Mesenteric fat pad (tissue), 1 donor: ENCODE measurements around the gene ATP9A. TPM values are rescaled to one million over a fixed set of nuclear protein-coding genes. Genes with fewer than 3 reads are reported as not detected.
"Not testable (repeated sequence)": the region's sequence is repeated elsewhere in the genome, so short reads cannot be mapped to it uniquely, and the experiment has no call there.

Experiments used
- DNase-seq: peaks from one replicate; pipeline ENCODE4 v3.0.0-alpha.2; 2020; ENCODE audit warnings: low spot score
- total RNA-seq: library from RNA; stranded (reverse); fragmentation: NEBNext Ultra II Directional; extraction: Animal tissue kit (Norgen Biotek cat#: 25700); gene quantifications from one replicate; pipeline ENCODE4 v1.2.1, GENCODE V29; 2021
- donor health status: DM: yes; HTN: yes; CAD: no.

Gene ATP9A
- total RNA-seq, 1 donor from 2014 or later, result 109 TPM

DNA sequence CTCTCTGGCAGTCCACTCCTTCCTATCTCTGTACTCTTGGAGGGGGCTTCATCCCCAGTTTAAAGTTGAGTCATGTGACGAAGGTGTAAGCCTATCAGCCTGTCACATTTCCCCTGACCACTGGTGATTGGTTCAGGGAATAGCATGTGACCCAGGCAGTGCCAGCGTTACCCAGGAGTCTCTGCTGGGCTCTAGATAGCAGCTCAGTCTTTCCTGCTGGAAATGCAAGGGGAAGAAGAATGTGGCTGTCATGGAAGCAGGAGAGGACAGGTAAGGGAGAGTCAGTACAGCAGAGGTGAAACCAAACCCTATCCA, 190.1 kb downstream of the ATP9A start:
- DNase-seq, result no peak

DNA sequence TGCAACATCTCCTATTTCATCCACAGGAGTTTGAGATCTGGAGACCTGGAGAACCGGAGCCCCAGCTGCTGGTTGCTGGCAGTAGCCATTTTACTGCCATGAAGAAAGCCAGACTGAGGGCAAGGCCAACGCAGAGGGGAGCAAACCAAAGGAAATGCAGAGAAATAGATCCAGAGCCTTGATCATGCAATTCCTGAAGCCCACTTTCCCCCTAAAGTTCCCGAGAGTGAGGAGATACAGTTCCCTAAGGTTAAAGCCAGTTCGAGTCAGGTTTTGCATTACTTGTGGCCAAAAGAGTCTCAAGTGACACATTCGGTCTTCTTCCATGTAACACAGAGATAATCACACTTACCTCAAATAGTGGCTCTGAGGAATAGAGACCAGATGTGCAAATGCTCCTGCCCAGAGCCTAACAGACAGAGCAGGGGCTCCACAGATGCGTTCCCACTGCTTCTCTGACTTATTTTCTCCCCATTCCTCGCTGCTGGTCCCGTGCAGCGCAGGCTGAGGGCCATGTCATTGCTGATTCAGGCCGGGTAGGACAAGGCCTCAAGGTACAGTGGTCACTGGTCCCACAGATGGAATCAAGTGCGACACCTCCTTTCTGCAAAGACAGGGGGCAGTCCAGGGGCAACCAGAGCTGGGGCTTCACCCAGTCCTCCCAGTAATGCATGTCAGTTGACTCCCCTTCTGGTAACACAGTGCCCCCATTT, 190.6 kb downstream of the ATP9A start:
- DNase-seq, result no peak

DNA sequence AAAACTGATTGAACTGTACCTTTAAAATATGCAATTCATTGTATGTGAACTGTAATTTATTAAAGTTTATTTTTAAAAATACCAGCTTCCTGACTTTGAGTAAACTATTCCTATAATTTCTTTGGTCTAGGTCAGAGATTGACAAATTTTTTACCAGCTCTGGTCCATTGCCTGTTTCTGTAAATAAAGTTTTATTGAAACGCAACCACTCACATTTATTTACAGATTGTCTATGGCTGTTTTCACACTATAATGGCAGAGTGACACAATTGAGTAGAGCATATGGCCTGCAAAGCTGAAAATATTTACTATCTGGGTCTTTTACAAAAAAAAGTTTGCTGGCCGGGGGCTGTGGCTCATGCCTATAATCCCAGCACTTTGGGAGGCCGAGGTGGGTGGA, 192.7 kb downstream of the ATP9A start:
- DNase-seq, result no peak

DNA sequence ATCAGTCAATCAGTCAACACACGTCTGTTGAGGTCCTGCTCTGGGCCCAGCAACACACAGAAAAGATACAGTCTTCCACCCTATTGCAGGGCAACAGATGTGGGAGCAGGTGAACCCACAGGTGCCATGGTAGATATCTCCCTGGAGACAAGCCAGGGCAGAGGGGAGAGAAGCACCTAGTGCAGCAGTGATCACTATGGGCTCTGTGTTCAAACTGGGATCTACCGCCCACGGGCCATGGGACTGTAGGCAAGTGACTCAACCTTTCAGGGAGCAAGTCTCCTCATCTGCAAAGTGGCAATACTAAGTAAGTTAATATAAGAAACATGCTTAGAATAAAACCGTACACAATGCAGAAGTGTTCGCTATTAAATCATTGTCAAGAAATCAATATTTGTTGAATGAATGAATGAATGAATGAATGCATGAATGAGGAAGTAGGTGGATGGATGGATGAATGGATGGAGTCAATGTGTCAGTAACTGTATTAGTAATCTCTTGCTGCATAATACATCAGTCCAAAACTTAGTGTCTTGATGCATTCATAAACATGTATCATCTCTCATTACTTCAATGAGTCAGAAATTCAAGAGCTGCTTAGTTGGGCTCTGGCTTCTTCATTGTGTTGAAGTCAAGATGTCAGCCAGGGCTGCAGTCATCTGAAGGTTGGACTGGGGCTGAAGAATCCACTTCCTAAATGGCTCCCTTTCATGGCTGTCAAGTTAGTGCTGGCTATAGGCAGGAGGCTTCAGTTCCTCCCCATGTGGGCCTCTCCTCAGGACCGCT, 193.7 kb downstream of the ATP9A start:
- DNase-seq, result no peak

DNA sequence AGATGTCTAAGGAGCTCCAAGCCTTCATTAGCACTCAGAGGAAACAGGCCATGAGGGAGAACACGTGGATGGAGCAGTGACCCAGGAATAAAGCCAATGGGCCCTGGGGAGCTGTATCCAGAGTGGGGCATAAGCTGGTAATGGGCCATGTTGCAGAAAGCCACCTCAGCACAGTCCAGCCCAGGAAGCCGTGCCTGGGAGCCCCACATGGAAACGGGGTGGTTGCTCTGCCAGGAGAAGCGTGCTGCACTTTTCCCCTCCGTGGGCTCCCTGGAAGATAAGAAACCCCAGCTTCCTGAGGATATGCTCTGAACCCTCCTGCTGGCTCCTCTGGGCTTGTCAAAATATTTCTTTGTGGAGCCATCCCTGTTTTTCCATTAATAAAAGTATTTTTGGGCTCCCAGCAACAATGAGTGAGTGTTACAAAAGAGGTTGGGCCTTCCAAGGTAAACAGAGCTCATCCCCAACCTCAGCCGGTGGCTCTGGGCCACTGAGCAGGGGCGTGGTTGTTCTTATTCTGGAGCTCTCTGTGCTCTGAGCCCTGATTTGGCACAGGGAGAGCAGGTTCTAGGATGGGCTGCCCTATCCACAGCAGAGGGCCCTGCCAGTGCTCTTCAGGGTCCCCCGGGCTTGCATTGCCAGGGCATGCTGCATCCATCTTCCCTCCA, 194.5 kb downstream of the ATP9A start:
- DNase-seq, result no peak

DNA sequence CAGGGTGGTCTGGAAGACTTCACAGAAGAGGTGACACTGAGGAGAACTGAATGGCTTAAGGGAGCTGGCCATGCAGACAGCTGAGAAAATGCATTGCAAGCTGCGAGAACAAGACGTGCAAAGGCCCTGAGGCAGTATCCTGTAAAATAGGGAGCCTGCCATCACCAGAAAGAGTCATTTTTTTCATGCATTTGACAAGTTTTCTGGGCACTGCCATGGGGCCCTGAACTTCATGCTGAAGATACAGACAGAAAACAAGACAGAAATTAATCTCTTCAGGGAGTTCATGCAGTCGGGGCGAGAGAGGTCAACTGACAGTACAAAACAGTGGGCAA, 196.8 kb downstream of the ATP9A start:
- no peak for DNase-seq

DNA sequence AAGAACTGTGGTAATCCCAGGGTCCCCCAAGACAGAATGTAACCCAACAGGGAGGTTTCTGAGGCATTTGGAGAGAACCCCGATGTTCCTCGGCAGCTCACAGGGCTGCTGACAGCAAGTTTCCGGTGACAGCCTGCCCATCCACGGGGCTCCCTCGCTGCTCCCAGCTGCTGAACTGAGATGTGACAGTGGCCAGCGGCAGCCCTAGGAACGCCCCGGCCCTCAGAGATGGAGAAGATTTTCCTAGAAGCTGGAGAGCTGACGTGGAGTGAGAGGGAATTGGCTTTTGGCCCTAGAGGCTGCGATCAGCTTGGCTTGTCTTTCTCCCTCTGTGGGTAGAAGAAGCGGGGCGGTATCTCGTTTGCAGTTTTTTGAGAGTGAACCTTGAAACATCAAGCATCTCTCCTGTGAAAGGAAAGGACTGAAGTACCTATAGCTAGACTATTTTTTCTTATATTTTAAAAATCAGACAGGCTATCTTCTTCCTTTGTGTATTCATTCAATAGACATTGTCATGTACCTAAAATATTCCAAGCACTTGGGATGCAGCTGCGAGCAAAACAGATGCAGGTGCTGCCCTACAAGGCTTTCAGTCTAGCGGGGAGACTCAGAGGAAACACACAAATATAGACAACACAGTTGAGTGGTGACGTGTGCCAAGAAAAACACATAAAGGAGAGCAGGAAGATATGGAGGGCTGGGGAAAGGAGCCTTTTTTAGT, 197.3 kb downstream of the ATP9A start:
- DNase-seq, result no peak

DNA sequence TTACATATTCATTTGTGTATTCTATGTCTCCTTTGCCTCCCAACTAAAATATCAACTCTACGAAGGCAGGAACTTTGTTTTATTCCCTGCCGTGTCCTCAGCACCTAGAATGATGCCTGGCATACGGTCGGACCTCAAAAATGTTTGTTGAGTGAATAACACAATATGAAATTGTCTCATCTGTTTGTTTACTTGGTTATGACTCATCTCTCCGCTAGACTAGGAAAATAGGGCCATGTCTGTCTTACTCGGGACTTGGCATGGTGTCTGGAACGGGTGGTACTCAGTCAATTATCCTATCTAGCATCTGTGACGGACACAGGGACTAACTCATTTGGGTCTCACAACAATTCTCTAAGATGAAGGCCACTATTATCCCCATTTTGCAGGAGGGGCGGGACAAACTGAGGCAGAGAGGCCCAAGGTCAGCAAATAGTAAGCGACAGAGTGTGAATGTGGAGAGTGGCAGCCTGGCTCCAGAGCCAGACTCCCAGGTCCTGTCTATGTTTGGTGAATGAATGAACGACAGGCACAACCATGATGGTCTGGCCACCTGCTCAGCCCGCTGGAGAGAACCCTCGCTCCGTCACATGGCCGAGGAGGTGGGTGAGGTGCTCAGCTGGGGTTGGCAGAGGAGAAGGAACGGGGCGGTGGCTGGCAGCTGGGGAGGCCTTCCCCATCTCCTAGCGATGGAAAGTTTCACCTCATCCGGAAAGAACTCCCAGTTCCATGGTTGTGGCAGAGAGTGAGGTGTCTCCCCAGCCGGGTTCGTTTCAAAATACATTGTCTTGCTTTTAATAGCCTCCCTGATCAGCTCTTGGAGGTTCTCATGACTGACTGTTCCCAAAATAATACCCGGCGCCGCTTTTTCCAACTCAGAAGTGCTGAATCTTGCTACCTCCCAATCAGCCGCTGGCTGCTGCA, 198.1 kb downstream of the ATP9A start:
- no peak for DNase-seq

DNA sequence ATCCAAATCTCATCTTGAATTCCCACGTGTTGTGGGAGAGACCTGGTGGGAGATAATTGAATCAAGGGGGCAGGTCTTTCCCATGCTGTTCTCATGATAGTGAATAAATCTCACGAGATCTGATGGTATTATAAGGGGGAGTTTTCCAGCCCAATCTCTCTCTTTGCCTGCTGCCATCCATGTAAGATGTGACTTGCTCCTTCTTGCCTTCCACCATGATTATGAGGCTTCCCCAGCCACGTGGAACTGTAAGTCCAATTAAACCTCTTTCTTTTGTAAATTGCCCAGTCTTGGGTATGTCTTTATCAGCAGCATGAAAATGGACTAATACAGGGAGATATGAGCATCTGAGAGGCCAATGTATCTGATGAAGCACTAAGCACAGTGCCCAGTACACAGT, 199.7 kb downstream of the ATP9A start:
- DNase-seq, result not testable (repeated sequence)

DNA sequence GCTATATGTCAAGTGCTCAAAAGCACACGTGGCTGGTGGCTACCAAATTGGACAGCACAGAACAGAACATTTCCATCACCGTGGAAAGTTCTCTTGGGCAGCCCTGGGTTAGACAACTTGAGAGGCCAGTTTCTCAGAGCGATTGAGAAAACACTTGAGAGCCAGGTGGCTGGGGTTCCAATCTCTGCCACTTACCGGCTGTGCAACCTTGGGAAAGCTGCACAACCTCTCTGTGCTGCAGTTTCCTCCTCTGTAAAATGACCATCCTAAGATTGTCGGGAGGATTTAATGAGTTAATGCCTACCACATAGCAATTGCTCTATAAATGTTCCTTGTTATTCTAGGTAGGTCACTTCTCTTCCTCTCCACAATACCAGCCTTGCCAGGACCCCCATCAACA, 200.6 kb downstream of the ATP9A start:
- no peak for DNase-seq

DNA sequence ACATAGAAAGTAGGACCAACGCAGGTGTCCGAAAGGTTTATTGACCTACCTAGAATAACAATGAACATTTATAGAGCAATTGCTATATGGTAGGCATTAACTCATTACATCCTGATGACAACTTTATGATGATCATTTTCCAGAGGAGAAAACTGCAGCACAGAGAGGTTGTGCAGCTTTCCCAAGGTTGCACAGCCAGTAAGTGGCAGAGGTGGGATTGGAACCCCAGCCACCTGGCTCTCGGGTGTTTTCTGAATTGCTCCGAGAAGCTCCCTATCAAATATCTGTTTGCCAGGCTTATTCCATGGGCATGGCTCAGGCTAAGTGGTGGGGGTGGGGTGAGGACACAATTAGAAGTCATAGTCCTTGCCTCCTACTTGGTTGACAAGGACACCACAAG, 201.6 kb downstream of the ATP9A start:
- DNase-seq, result no peak

DNA sequence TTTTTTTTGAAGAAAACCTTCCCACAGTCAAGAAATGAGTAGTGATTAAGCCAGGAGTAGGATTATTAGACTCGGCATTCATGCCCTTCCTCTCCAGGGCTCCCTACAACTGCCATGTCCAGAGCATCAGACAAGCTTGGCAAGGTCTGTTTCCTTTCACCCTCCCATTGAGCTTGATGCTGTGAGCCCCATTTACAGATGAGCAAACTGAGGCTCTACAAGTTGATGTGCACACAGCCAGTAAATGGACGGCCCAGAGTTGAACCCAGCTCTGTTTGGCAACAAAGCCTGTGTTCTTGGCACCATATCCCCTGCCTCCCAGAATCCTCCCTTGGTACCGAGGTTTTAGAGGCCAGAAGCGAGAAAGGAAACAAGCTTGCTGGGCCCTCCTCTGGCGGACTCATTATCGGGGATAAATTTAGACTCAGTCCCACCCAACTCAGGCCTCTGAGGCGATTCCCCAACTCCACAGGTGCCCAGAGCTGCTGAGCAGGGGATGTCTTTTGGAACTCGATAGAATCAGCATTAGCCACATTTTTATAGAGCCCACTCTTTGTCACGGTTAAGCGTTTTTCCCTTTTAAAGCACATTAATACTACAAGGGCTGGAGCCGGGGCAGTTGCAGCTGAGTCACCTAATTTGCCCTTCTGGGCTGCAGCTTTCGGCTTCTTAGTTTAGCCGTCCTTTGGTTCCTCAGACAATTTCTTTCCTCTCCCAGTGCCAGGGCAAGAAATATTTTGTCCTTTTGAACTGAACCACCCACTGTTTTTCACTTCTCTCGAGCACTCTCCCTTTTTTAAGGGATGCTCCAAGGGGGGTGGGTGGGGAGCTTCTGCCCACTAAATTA, 202.7 kb downstream of the ATP9A start:
- no peak for DNase-seq

DNA sequence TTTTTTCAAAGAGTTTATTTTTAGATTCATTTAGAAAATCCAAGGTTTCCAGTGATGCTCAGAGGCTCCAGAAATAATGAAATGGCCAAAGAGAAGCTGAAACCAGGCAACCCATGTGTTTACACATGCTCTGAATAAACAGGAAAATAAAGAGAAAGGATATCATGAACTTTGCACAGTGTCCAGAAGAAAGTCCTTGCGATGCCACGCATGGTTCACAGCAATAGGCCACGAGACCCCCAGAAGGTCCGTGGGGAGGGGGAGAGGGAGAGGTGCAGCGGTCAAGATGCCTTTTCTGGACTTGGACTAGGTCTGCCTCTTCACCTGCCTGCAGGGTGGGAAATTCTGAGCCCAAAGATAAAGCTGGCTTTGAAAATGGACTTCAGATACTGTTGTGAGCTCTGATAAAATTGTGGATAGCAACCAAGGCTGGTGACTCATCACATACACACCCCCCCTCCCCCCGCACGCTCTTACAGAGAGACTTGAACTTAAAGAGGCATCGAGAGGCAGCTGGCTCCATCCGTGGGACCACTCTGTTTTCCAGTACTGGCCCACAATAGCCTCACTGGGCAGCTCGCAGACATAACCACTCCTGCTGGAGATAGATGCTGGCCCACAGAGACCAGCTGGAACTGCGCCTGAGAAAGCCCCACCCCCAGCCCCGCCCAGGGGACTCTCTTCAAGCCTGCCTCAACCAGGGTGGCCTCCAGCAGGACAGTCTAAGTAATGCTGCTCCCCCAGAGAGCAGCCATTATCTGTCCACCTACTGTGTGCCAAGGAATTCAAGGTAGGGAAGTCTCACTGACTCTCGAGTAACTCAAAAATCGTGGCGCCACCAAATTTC, 204.5 kb downstream of the ATP9A start:
- DNase-seq, result no peak

DNA sequence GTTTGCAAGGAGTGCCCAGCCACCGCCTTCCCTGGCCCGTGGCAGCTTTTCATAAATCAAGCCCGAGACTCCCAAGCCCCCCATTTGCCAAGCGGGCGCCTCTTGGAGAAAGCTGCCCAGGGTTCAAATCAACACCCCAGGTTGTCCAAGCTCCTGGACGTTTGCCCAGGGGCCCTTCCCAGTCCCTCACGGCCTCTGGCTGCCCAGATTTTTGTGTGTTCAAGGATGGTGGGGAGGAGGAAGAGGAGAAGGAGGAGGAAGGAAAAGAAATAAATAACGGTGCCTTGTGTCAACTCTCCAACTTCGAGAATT, 205.1 kb downstream of the ATP9A start:
- no peak for DNase-seq

DNA sequence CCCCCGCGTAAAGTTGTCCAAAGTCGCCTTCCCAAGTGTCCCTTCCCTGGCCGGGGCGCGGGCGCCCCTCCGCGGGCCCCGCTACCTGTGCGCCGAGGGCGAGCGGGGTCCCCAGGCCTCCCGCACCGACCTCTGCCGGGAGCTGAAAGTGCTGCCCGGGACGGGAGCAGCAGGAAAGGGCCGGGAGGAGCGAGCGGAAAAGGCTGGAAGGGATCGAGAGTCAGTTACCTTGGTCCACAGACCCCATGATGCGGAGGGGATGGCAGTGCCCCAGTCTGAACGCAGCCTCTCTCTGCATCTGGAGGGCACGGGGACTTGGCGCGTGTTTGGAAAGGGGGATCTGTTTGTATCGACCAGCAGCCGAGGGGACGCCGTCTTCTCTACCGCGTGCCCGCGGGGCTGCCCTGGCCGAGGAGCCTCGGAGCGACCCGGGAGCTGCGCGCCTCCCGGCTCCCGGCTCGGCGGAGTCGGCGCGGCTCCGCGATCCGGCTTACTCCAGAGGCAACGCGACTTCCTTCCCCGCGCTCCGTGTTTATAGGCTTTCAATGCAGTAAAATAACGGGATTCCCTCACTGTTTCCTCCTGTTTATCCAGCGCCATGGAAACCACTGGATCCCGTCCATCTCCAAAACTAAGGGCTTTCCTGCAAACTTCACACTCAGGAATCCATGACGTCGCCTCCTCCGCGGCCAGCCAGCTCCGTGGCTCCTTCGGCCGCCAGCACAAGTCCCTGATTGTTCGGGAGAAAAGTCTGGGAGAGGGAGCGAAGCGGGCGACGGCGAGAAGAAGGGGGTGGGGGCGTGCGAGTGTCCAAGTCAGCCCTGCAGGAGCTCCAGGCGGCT, 205.6 kb downstream of the ATP9A start:
- peak; percentile 92 for DNase-seq

DNA sequence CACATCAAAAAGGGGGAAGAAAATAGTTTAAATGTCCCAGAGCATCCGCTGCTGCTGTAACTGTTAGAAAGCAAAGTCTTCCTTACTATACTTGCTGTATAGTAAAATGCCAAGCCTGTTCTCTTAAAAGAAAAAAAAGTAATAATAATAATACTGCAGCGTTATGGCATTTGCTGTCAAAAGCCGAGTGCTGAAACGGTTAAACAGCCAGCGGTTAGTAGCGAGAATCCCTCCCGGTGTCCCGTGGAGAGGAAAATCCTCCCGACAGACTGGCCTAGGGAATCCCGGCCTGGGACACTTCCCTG, 206.2 kb downstream of the ATP9A start:
- no peak for DNase-seq

DNA sequence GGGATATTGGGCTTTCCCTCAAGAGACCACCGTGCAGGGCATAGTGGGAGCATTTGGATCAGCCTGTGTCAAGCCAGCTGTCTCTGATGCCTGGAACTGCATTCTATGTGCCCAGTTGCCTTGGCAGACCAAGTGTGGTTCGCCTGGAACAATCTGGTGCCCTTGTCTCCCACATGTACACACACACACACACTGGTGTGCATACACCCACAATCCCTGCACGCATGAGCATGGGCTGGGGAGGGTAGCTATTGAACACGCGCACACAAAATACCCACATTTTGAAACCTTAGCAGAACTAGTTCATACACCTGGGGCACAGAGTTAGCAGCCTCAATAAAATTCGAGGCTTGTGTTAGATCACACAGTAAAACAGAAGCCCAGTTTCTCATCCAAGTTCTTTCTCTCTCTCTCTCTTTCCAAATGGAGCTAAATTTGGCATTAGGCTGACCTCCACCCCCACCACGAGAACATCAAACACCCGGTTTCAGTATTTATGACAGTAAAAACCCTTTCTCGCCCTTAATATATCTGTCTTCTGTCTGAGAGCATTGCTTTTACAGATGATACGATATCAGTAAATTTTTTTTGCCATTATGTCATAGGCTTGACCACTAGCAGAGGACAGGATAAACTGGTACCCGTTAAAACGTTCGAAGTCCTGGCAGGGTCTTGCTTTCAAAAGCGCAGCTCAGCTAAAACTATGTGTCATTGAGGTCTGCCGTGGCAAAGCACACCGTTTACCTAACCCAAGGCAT, 207.5 kb downstream of the ATP9A start:
- no peak for DNase-seq

DNA sequence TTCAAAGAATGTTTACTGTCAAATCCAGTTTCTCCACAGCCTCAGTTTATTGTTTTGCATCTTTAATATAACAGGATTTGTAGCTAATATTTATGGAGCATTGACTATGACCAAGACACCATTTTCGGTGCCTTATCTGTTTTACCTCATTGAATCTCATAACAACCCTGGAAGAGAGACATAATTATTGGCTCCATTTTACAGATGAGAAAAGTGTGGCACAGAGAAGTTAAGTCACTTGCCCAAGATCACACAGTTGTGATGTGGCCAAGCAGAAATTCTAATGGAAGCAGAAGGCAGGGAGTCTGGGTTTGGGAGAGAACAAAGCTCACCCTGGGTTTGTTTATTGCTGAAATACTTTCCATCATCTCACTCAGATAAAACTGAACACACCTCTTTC, 208.1 kb downstream of the ATP9A start:
- DNase-seq, result no peak
